RWPE1 (cell line): ENCODE results near the gene TDRD15.

Source experiments
- CTCF ChIA-PET: fragments of 350-600 bp; sonication (Branson Sonifier 250); formaldehyde crosslinking; extraction: SDS; loops from one replicate; lab custom pipeline; 2021; lab: Yijun Ruan, JAX
- POLR2A ChIA-PET: fragments of 400-600 bp; formaldehyde crosslinking; extraction: SDS; loops from one replicate; lab custom pipeline; 2020; ENCODE audit warnings: antibody characterized with exemption; ENCODE audit not compliant: low non-redundant PET; lab: Yijun Ruan, JAX
- DNase-seq: peaks from one replicate; pipeline ENCODE4 v3.0.0; 2012; ENCODE audit warnings: low spot score
- H3K27ac ChIP-seq: fragments of 450-650 bp; 2 replicates; pipeline ENCODE4 v1.5.1; 2017
- CTCF ChIP-seq: fragments of 450-650 bp; conservative IDR thresholded peaks from 2 replicates; pipeline ENCODE4 v1.5.1; 2017; ENCODE audit warnings: low read depth, mild to moderate bottlenecking

Gene TDRD15

GRCh38 chr2:21161832-21162614, 38.3 kb downstream of the TDRD15 start:
- DNase-seq = no peak
- H3K27ac ChIP-seq = no peak overlapping the region
- POLR2A ChIA-PET = no interaction called here
- no peak for TF ChIP-seq CTCF
- CTCF ChIA-PET = interaction anchor here (0.6 to 0.7 kb wide), 2 partner anchors 12 to 48 kb away, joined by 3 to 4 read pairs; no protein-coding TSS in a partner anchor

GRCh38 chr2:21162615-21162878, 38.8 kb downstream of the TDRD15 start:
- no peak for TF ChIP-seq CTCF
- DNase-seq = no peak
- ChIA-PET POLR2A (no interaction called here), CTCF (no interaction called here)
- H3K27ac ChIP-seq = no peak overlapping the region

GRCh38 chr2:21163213-21163612, 39.4 kb downstream of the TDRD15 start:
- ChIA-PET CTCF (no interaction called here), POLR2A (no interaction called here)
- no peak for DNase-seq
- H3K27ac ChIP-seq = no peak overlapping the region
- no peak for TF ChIP-seq CTCF

GRCh38 chr2:21165350-21165749, 41.6 kb downstream of the TDRD15 start:
- ChIA-PET POLR2A (no interaction called here), CTCF (interaction anchor here (0.6 to 1.5 kb wide), 6 partner anchors 122 to 710 kb away, joined by 3 to 5 read pairs (median 4); partner anchors contain the start of gene APOB)

GRCh38 chr2:21175895-21176646, 52.3 kb downstream of the TDRD15 start:
- CTCF ChIA-PET = interaction anchor here (0.6 kb wide), 1 partner anchor 152 kb away, joined by 3 read pairs; no protein-coding TSS in a partner anchor
- no peak for DNase-seq
- H3K27ac ChIP-seq = no peak overlapping the region
- POLR2A ChIA-PET = no interaction called here
- TF ChIP-seq CTCF = no peak; the same call in 1 of the 2 replicates

More at GRCh38 chr2:21165350-21165749, 41.6 kb downstream of the TDRD15 start:
- TF ChIP-seq CTCF = peak; percentile 25; the same call in 1 of the 2 replicates
- DNase-seq = no peak
- no peak overlapping the region for H3K27ac ChIP-seq

GRCh38 chr2:21181957-21182356, 58.2 kb downstream of the TDRD15 start:
- TF ChIP-seq CTCF = no peak
- no peak for DNase-seq
- CTCF ChIA-PET = no interaction called here
- POLR2A ChIA-PET = no interaction called here
- H3K27ac ChIP-seq = no peak overlapping the region
